ENCODE data around the gene SARS1.

SARS1 gene

DNA sequence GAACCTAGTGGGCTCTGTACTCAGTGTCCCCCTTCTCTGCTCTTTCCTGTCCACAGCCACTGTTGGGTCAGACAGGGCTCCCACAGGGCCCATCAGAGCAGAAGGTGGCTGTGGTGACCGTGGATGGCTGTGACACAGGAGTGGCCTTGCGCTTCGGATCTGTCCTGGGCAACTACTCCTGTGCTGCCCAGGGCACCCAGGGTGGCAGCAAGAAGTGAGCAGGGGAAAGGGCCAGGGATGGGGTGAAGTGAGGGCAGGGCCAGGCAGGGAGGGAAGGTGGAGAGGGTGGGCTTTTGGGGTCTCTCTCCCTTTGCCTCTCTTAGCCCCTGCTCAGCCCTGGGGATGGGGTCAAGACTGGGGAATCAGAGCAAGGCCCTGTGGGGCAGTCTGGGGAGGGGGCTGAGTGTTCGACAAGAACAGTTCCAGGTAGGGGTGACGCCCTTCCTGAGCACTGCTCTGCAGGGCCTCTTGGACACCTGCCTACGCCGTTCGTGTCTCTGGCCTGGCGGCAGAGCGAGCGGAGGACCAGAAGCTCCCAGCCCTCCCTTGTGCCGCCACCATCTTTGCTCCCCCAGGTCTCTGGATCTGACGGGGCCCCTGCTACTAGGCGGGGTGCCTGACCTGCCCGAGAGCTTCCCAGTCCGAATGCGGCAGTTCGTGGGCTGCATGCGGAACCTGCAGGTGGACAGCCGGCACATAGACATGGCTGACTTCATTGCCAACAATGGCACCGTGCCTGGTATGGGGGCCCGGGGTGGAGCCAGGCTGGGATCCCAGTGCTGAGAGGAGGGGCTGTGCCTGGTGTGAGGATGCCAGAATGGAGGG lies 48.7 kb downstream of the SARS1 start:
- DNase-seq (ENCODE audit: low read depth in 3 of 3) = no peak

DNA sequence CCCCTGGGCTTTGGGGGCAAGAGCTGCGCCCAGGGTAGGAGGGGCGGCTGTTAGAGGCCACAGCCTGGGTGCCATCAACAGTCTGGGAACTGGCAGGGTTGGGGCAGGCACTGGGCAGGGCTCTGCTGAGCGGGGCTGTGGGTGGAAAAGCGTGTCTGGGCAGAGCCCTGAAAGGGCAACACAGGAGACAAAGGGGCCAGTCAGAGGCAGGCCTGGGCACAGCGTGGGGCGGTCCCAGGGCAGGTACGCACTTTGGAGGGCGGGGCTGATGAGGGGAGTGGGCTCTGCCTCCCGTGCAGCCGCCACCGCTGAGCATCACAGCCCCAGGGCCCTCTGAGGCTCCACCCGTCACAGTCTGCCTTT lies 49.5 kb downstream of the SARS1 start:
- DNase-seq (ENCODE audit: low read depth in 3 of 3) = no peak

DNA sequence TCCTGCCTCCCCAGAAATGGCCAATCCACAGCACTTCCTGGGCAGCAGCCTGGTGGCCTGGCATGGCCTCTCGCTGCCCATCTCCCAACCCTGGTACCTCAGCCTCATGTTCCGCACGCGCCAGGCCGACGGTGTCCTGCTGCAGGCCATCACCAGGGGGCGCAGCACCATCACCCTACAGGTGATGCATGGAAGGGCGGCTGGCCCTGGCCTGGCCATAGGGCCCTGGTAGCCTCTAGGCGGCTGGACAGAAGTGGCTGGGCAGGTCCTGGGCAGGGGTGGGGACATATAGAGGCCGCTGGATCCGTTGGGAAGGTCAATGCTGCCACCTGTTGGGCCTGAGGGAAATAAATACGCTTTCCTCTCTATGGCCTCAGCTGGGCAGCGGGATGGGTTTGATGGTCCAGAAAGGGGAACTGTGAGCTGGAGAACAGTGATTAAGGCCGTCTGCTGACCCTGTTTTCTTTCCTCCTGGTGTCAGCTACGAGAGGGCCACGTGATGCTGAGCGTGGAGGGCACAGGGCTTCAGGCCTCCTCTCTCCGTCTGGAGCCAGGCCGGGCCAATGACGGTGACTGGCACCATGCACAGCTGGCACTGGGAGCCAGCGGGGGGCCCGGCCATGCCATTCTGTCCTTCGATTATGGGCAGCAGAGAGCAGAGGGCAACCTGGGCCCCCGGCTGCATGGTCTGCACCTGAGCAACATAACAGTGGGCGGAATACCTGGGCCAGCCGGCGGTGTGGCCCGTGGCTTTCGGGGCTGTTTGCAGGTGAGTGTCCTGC lies 50.1 kb downstream of the SARS1 start:
- peak; percentile 69 to 78 (median 74) for DNase-seq (ENCODE audit: low read depth in 3 of 3)

DNA sequence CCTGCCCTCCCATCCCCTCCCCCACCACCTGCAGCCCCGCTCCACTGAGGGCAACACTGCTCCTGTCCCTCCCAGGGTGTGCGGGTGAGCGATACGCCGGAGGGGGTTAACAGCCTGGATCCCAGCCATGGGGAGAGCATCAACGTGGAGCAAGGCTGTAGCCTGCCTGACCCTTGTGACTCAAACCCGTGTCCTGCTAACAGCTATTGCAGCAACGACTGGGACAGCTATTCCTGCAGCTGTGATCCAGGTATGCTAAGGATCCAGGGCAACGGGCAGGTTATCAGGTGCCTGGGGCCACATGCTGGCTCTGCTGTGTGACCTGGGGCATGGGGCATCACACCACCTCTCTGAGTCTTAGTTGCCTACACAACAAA lies 50.6 kb downstream of the SARS1 start:
- DNase-seq (ENCODE audit: low read depth in 3 of 3) = no peak

DNA sequence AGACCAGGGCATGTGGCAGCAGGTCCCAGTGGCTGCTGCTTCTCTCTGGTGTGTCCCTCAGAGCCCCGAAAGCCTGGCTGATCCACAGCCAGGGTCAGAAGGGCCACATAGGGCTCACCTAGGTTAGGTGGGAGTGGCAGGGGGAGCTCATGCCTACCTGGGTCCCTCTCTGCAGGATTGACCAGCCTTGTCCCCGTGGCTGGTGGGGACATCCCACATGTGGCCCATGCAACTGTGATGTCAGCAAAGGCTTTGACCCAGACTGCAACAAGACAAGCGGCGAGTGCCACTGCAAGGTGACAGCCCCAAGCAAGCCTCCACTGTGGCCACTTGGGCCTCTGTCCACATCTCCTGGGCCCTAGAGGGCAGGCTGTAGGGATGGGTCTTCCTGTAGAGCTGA lies 51.3 kb downstream of the SARS1 start:
- DNase-seq (ENCODE audit: low read depth in 3 of 3) = no peak

DNA sequence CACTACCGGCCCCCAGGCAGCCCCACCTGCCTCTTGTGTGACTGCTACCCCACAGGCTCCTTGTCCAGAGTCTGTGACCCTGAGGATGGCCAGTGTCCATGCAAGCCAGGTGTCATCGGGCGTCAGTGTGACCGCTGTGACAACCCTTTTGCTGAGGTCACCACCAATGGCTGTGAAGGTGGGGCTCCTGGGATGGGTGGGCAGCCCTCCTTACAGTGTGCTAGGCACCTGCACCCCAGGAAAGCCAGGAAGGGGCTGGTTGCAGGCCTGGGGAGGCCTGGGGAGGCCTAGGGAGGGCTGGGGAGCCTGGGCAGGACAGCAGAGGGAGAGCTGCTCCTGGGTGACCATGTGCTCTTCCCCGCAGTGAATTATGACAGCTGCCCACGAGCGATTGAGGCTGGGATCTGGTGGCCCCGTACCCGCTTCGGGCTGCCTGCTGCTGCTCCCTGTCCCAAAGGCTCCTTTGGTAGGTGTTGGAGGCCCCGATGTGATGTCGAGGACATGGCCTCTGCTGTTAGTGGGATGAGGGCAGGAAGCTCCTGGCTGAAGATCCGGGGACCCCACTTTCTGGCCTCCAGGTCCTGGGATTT lies 52.1 kb downstream of the SARS1 start:
- no peak for DNase-seq (ENCODE audit: low read depth in 3 of 3)

DNA sequence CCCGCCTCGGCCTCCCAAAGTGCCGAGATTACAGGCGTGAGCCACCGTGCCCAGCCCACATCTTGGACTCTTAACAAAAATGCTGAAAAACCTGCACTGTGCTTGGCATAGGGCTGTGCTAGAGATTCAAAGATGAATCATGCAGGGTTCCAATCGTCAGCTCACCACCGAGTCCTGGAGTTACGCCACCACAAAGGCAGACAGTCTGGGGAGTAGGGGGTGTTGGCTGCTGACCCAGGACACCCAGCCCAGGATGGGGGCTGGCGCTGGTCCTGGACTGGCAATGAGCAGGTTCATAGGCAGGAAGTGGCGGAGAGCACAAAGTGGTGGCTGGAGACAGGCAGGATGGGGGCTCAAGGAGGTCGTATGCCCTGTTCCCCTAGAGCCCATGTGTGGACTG lies 53.2 kb downstream of the SARS1 start:
- no peak for DNase-seq (ENCODE audit: low read depth in 3 of 3)

DNA sequence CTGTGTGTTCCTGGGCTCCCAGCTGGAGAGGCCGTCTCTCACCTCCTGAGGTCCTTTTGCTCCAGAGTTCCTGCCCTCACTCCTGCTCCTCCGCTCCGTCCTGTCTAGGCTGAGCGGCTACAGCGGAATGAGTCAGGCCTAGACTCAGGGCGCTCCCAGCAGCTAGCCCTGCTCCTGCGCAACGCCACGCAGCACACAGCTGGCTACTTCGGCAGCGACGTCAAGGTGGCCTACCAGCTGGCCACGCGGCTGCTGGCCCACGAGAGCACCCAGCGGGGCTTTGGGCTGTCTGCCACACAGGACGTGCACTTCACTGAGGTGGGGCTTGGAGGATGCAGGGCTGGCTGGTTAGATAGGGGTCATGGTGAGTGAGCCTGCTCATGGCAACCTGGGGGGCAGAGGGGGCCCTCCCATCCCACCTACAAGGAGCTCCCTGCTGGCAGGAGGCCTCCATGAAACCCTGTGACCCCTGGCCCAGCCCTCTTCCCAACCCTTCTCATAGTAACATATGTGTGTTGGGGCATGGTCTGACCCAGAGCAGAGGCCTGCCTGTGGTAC lies 54.1 kb downstream of the SARS1 start:
- DNase-seq (ENCODE audit: low read depth in 3 of 3) = no peak

DNA sequence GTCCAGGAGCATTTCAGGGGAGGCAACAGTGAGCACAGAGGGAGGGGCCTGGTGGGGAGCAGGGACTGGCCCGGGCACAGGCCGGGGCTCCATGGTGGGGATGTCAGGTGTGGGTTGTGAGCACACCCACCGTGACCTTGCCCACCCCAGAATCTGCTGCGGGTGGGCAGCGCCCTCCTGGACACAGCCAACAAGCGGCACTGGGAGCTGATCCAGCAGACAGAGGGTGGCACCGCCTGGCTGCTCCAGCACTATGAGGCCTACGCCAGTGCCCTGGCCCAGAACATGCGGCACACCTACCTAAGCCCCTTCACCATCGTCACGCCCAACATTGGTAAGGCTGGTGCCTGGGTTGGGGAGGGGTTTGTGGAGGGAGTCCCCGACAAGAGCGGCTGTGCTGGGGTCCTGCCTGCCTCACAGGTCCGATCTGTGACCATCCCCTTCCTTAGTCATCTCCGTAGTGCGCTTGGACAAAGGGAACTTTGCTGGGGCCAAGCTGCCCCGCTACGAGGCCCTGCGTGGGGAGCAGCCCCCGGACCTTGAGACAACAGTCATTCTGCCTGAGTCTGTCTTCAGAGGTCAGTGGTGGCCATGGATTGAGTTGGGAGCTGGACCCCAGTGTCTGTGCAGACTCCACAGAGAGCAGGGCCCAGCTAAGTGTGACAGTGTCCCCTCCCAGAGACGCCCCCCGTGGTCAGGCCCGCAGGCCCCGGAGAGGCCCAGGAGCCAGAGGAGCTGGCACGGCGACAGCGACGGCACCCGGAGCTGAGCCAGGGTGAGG lies 54.9 kb downstream of the SARS1 start:
- DNase-seq (ENCODE audit: low read depth in 3 of 3) = no peak

DNA sequence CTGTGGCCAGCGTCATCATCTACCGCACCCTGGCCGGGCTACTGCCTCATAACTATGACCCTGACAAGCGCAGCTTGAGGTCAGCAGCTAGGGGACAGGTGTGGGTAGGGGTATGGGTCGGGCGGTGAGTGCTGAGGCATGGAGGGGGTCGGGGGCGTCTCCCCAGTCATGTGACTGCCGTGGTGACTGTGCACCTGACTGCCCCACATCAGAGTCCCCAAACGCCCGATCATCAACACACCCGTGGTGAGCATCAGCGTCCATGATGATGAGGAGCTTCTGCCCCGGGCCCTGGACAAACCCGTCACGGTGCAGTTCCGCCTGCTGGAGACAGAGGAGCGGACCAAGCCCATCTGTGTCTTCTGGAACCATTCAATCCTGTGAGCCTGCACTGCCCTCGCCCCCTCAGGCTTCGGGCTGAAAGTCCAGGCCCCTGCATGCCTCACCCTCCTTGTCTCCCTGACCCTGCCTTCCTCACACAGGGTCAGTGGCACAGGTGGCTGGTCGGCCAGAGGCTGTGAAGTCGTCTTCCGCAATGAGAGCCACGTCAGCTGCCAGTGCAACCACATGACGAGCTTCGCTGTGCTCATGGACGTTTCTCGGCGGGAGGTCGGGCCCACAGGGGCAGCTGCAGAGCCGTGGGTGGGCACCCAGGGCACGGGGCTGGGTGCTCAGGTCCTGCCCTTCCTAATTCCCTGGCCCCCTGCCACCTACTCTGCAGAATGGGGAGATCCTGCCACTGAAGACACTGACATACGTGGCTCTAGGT lies 55.7 kb downstream of the SARS1 start:
- DNase-seq (ENCODE audit: low read depth in 3 of 3) = no peak

DNA sequence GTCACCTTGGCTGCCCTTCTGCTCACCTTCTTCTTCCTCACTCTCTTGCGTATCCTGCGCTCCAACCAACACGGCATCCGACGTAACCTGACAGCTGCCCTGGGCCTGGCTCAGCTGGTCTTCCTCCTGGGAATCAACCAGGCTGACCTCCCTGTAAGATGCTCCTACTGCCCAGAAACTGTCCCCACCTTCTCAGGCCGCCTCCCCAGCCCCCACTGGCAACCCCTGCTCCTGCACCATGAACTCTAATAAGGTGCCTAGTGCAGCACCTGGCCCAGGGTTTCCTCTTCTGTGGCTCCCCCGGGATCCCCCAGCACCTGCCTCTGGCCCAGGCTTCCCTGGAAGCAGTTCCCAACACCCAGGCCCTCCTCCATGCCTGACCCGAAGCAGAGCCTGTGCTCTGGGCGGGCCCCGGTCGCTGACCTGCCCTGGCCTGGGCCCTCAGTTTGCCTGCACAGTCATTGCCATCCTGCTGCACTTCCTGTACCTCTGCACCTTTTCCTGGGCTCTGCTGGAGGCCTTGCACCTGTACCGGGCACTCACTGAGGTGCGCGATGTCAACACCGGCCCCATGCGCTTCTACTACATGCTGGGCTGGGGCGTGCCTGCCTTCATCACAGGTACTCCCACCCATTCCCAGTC lies 56.4 kb downstream of the SARS1 start:
- no peak for DNase-seq (ENCODE audit: low read depth in 3 of 3)

DNA sequence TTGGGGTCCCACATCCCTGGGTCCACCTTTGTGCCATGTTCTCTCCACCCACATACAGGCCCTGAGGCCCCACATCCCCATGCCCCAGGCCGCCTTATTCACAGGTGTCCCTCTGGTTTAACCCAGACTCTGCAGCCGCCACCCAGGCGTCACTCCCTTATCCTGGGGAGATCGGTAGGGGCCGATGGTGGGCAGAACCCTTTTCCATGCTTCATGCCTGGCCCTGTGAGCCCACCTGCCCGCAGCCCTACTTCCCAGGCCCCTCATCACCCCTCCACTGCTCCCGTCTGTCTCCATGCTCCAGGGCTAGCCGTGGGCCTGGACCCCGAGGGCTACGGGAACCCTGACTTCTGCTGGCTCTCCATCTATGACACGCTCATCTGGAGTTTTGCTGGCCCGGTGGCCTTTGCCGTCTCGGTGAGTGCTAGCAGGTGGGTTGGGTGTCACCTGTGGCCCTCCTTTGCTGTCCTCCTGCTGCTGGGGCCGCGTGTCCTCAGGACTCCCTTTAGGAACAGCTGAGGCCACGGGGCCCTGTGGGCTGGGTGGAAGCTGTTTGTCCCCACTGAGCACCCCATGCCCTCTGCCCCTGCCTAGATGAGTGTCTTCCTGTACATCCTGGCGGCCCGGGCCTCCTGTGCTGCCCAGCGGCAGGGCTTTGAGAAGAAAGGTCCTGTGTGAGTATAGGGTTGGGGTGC lies 57.1 kb downstream of the SARS1 start:
- DNase-seq (ENCODE audit: low read depth in 3 of 3) = no peak

DNA sequence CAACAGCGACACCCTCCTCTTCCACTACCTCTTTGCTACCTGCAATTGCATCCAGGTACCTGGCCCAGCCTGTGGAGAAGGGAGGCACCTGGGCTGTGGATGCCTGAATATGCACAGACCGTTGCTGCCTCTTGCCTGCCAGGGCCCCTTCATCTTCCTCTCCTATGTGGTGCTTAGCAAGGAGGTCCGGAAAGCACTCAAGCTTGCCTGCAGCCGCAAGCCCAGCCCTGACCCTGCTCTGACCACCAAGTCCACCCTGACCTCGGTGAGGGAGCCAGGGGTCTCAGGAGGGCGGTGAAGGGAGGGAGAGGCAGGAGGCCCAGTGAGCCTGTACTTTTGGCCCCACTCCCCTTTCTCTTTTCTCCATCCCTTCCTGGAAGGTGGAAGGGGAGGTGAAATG lies 57.7 kb downstream of the SARS1 start:
- DNase-seq (ENCODE audit: low read depth in 3 of 3) = no peak

DNA sequence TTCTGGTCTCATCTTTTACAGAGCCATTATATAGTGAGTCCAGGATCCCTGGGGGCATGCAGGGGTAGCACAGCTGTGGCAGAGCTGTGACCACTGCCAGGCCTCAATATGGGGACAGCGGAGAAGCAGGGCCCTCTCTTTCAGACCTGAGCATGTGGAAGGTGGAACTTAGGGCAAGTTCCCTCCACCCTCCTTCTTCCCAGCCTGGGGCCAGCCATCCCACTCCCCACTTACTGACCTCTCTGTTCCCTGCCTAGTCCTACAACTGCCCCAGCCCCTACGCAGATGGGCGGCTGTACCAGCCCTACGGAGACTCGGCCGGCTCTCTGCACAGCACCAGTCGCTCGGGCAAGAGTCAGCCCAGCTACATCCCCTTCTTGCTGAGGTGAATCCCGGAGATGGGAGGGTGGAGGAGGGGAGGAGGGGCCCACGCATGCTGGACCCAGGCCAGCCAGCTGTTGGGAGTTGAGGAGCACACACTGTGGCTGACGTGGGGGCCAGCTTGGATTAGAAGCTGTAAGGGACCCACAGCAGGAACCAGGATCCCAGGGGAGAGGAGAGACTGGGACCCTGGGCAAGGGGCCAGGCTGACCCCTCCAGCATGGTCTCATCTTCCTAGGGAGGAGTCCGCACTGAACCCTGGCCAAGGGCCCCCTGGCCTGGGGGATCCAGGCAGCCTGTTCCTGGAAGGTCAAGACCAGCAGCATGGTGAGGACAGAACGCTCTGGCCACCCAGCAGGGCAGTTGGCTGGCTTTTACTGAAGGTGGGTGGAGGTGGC lies 58.5 kb downstream of the SARS1 start:
- no peak for DNase-seq (ENCODE audit: low read depth in 3 of 3)

DNA sequence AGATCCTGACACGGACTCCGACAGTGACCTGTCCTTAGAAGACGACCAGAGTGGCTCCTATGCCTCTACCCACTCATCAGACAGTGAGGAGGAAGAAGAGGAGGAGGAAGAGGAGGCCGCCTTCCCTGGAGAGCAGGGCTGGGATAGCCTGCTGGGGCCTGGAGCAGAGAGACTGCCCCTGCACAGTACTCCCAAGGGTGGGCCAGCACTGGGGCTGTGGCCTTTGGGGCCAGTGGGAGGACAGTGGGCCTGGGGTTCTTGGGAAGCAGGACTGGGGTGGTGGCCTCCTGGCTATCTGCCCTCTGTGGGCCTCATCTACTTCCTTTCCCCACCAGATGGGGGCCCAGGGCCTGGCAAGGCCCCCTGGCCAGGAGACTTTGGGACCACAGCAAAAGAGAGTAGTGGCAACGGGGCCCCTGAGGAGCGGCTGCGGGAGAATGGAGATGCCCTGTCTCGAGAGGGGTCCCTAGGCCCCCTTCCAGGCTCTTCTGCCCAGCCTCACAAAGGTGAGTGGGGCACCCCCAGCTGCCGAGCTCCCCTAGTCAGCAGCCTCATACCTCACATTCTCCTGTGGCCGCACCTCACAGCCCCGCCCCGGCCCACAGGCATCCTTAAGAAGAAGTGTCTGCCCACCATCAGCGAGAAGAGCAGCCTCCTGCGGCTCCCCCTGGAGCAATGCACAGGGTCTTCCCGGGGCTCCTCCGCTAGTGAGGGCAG lies 59.3 kb downstream of the SARS1 start:
- DNase-seq (ENCODE audit: low read depth in 3 of 3) = no peak

DNA sequence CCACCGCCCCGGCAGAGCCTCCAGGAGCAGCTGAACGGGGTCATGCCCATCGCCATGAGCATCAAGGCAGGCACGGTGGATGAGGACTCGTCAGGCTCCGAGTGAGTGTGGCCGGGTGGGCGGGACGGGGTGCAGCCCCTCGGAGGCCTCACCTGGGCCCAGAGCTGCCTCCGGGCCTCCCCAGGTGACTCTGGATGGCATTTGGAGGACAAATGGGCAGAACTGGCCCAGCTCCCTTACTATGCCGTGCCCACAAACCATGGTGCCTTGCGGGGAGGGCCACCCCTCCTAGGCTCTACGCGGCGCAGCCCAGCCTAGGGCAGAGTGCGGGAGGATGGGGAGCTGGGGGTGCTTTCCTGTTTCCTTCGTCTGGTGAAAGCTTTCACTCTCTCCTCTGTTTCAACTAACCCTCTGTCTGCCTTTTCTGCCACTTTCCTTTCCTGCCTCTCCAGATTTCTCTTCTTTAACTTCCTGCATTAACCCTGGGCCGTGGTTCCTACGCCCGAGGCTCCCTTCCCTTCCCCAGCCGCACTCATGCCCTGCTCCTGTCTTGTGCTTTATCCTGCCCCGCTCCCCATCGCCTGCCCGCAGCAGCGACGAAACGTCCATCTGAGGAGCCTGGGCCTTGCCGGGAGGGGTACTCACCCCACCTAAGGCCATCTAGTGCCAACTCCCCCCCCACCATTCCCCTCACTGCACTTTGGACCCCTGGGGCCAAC lies 60.0 kb downstream of the SARS1 start:
- DNase-seq (ENCODE audit: low read depth in 3 of 3) = no peak

DNA sequence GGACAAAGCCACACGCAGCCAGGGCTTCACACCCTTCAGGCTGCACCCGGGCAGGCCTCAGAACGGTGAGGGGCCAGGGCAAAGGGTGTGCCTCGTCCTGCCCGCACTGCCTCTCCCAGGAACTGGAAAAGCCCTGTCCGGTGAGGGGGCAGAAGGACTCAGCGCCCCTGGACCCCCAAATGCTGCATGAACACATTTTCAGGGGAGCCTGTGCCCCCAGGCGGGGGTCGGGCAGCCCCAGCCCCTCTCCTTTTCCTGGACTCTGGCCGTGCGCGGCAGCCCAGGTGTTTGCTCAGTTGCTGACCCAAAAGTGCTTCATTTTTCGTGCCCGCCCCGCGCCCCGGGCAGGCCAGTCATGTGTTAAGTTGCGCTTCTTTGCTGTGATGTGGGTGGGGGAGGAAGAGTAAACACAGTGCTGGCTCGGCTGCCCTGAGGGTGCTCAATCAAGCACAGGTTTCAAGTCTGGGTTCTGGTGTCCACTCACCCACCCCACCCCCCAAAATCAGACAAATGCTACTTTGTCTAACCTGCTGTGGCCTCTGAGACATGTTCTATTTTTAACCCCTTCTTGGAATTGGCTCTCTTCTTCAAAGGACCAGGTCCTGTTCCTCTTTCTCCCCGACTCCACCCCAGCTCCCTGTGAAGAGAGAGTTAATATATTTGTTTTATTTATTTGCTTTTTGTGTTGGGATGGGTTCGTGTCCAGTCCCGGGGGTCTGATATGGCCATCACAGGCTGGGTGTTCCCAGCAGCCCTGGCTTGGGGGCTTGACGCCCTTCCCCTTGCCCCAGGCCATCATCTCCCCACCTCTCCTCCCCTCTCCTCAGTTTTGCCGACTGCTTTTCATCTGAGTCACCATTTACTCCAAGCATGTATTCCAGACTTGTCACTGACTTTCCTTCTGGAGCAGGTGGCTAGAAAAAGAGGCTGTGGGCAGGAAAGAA lies 61.1 kb downstream of the SARS1 start:
- DNase-seq (ENCODE audit: low read depth in 3 of 3) = no peak
